CD4-positive, alpha-beta T cell treated with Interleukin-17A for 4 hours (primary cell): ENCODE measurements around the gene TSEN15.

Experiments
- DNase-seq: peaks from one replicate; pipeline ENCODE4 v3.0.0-alpha.2; 2020; ENCODE audit warnings: mixed read lengths

TSEN15 gene

GRCh38 chr1:184110272-184111204 lies 59.0 kb downstream of the TSEN15 start:
- DNase-seq = no peak

GRCh38 chr1:184112176-184112948 lies 60.8 kb downstream of the TSEN15 start:
- DNase-seq = no peak

- no peak for DNase-seq
These were observed 61.7 kb downstream of the TSEN15 start for GRCh38 chr1:184113251-184113650.

- no peak for DNase-seq
These were observed 63.4 kb downstream of the TSEN15 start for GRCh38 chr1:184114818-184115398.

DNA sequence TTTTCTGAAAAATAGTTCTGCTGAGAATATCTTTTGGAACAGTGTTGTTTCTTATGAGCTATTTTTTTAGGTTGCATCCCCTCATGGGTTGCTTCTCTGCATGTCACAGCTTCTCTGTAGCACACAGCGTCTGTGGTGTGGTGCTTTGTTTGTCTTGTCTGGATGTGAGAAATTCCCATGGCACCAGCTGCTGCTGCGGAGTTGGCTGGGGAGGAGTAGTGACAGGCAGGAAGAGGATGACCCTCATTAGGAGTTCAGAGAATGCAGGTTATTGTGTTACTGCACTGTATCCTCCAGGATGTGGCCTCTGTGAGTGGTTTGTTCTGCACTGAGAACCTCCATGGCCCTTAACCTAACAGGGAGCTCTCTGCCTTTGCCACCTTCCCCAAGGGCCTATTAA lies 64.8 kb downstream of the TSEN15 start:
- DNase-seq = no peak

DNA sequence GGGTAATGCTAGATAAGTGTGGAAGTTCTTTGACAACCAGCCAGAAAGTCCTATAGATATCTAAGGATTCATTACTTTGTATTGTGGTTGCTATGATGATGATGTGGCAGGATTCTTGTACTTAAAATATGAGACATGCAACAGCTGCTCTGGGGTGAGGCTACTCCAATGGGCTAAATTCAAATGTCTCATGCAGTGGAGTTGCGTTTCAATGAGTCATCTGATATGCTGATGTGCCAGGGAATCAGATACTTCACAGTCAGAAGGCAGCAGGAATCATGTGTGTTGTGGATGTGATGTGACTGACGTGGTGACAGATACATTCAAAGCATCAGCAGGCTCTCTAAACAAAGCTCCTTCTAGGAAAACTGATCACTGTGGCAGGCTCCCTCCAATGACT lies 66.5 kb downstream of the TSEN15 start:
- no peak for DNase-seq
